LNCaP clone FGC (cell line): ENCODE measurements around the gene PRR15L.
"Not testable (repeated sequence)": the region's sequence is repeated elsewhere in the genome, so short reads cannot be mapped to it uniquely, and the experiment has no call there.

Source experiments
- DNase-seq: peaks from one replicate; pipeline ENCODE4 v3.0.0-alpha.2; 2011; ENCODE audit warnings: low read depth
- H3K4me3 ChIP-seq: 2 replicates; pipeline ENCODE4 v1.5.1; 2011; ENCODE audit warnings: mild to moderate bottlenecking, low read depth, low read length, control low read depth
- CTCF ChIP-seq: IDR thresholded peaks from 2 replicates; pipeline ENCODE4 v1.5.1; 2012; ENCODE audit warnings: mild to moderate bottlenecking; ENCODE audit not compliant: control insufficient read depth, insufficient read depth; ENCODE audit errors: extremely low read depth

PRR15L gene

GRCh38 chr17:47993964-47994363 lies 36.3 kb upstream of the PRR15L start:
- DNase-seq = no peak
- no peak overlapping the region for H3K4me3 ChIP-seq
- TF ChIP-seq CTCF = no peak

DNA sequence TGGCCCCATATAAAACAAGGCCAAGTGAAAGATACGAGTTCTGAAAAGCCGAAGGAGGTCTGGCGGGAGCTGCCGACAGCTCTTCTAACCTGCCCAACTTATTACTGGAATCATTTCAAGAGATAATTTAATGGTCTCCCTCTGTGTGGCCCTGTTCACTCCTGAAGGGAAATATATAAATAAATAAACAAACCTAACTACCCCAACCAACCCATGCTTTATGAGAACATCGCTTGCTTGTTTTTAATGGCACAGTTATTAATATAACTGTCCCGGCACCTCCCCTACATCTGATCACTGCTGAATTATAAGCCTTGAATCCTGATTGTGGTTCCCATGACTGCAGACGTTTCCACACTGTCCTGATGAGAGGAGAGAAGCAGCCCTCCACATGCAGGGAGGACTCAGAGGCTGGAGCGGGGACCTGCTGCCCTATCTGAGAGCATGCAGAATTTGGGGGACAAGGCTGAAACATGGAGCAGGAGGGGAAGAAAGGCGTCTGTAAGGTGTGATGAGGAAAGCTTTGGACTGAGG lies 35.4 kb upstream of the PRR15L start:
- no peak for TF ChIP-seq CTCF
- no peak for DNase-seq
- no peak overlapping the region for H3K4me3 ChIP-seq

DNA sequence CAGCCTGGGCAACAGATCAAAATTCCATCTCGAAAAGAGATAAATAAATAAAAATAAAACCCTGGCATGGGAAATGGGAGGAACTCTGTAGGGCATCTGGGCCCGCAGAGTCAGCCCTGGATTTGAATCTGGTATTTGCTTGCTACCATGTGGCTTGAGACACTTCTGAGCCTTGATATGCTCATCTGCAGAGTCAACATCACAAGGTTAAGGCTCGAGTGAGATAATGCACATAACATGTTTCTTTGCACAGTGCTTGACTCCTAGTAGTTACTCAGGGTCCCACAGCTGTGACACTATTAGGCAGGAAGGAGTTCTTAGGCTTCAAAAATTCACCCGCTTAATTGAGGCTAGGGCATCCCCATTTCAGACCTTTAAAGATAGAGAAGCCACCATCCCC lies 34.5 kb upstream of the PRR15L start:
- DNase-seq = no peak
- no peak overlapping the region for H3K4me3 ChIP-seq
- TF ChIP-seq CTCF = no peak

DNA sequence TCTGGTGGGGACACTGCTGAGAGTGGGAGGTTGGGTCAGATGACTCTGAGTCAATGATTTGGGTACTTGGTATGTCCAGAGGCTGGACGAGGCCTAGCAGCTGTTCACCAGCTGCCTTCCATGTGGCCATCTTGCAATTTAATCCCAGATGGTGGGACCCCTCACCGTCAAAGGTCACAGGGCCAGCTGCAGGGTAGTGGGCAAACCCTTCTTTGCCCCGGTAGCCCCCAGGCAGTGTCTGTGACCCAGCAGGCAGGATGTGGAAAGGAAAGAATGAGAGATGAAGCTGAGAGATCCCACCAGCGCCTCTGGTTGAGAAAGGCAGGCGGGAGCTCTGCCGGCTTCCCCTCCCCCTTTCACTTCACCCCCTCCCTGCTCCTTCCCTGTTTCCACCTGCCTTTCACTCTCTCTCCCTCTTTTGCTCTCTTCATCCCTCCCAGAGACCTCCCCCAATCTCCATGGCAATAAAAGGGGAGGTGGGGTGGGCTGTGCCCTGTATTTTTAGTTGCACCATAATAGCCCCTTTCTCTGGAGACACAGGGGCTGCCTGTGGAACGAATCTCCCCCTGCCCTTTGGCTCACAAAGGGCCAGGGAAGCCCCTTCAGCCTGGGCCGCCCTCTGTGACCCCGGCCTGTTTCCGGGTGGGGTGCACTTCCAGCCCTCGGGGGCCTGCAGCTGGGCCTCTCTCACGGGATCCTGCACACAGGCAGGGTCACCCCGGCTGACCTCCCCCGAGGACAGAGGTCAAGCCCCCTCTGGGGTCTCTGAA lies 33.5 kb upstream of the PRR15L start:
- DNase-seq = no peak
- no peak for TF ChIP-seq CTCF
- H3K4me3 ChIP-seq = no peak overlapping the region

- no peak for DNase-seq
- TF ChIP-seq CTCF = no peak
- no peak overlapping the region for H3K4me3 ChIP-seq
These were observed 32.0 kb upstream of the PRR15L start for GRCh38 chr17:47989700-47990099.

- H3K4me3 ChIP-seq = no peak overlapping the region
- no peak for DNase-seq
- no peak for TF ChIP-seq CTCF
These were observed 31.5 kb upstream of the PRR15L start for GRCh38 chr17:47989159-47989558.

DNA sequence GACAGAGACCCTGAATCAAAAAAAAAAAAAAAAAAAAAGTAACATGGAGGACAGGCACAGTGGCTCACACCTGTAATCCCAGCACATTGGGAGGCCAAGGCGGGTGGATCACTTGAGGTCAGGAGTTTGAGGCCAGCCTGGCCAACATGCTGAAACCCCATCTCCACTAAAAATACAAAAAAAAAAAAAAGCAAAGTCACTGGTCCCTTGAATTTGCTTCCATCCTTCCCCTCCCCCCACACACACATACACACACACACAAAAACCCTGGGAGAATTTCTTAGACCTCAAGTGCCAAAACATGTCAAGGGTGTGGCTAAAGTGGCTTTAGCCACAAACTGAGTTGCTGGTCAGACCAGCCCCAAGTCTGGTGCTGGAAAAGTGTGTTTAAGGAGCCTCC lies 30.8 kb upstream of the PRR15L start:
- not testable (repeated sequence) for H3K4me3 ChIP-seq, DNase-seq
